Nephron (organoid): ENCODE measurements around the gene CNTNAP2.
"Not testable (repeated sequence)": the region's sequence is repeated elsewhere in the genome, so short reads cannot be mapped to it uniquely, and the experiment has no call there.

Source experiments
- H3K27ac Mint-ChIP-seq, 3 experiments: 2 replicates each; pipeline ENCODE4 v1.8.0; 2020; ENCODE audit warnings: mixed read lengths in 3 of 3, mild to moderate bottlenecking in 2 of 3, moderate library complexity in 1 of 3
- H3K27me3 Mint-ChIP-seq: 2 replicates; pipeline ENCODE4 v1.8.0; 2021; ENCODE audit warnings: low read depth, mild to moderate bottlenecking, moderate library complexity, mixed read lengths
- H3K36me3 Mint-ChIP-seq: 2 replicates; pipeline ENCODE4 v1.8.0; 2020; ENCODE audit warnings: low read depth, mixed read lengths
- H3K4me1 Mint-ChIP-seq: 2 replicates; pipeline ENCODE4 v1.8.0; 2020; ENCODE audit warnings: mixed read lengths
- H3K4me3 Mint-ChIP-seq, 3 experiments: 2 replicates each; pipeline ENCODE4 v1.8.0; 2020; ENCODE audit warnings: mild to moderate bottlenecking in 3 of 3, mixed read lengths in 3 of 3, moderate library complexity in 2 of 3
- H3K9me3 Mint-ChIP-seq: 2 replicates; pipeline ENCODE4 v1.8.0; 2020; ENCODE audit warnings: mixed read lengths
- TF ChIP-seq, protein P1 (sequence below), 3 experiments: fragments of 200-600 bp; sonication (generic); IDR thresholded peaks; one replicate each; pipeline ENCODE4 v1.5.0; 2021; ENCODE audit warnings: antibody characterized with exemption in 3 of 3; ENCODE audit not compliant: unreplicated experiment in 3 of 3

The CNTNAP2 gene

GRCh38 chr7:146232604-146233003 lies 116.0 kb downstream of the CNTNAP2 start:
- Mint-ChIP-seq H3K27me3 (no peaks in the 10 kb centered on the region), H3K27ac (no peak overlapping the region), H3K4me1 (peaks cover 5% of the 10 kb centered on the region), H3K9me3 (no peaks in the 10 kb centered on the region), H3K36me3 (no peaks in the 10 kb centered on the region), H3K4me3 (no peak overlapping the region)
- TF ChIP-seq, protein P1, sequence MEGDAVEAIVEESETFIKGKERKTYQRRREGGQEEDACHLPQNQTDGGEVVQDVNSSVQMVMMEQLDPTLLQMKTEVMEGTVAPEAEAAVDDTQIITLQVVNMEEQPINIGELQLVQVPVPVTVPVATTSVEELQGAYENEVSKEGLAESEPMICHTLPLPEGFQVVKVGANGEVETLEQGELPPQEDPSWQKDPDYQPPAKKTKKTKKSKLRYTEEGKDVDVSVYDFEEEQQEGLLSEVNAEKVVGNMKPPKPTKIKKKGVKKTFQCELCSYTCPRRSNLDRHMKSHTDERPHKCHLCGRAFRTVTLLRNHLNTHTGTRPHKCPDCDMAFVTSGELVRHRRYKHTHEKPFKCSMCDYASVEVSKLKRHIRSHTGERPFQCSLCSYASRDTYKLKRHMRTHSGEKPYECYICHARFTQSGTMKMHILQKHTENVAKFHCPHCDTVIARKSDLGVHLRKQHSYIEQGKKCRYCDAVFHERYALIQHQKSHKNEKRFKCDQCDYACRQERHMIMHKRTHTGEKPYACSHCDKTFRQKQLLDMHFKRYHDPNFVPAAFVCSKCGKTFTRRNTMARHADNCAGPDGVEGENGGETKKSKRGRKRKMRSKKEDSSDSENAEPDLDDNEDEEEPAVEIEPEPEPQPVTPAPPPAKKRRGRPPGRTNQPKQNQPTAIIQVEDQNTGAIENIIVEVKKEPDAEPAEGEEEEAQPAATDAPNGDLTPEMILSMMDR (IDR thresholded peaks at IDR 0.05; ENCODE audit: unreplicated experiment in 3 of 3) = no peak

DNA sequence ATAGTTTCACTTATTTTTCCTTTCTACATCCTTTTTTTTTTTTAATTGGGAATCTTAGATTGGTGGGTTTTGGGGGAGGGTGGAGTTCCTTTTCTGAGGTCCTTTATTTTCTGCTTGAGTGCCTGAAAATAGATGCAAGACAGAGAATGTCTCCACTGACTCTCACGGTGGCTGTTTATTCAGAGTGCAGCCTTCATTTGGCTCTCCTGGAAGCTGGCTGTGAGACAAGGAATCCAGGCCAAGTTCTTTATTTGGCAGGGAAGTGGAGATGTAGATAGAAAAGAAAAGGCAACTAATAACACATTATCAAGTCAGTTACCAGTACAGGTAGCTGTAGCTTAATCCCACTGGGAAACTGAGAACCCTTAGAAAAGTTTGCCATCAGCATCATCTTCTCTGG lies 118.6 kb downstream of the CNTNAP2 start:
- Mint-ChIP-seq H3K4me1 (peaks cover 5% of the 10 kb centered on the region), H3K36me3 (no peaks in the 10 kb centered on the region), H3K9me3 (no peaks in the 10 kb centered on the region), H3K27ac (no peak overlapping the region), H3K4me3 (no peak overlapping the region), H3K27me3 (no peaks in the 10 kb centered on the region)
- TF ChIP-seq, protein P1 (IDR thresholded peaks at IDR 0.05; ENCODE audit: unreplicated experiment in 3 of 3) = no peak

GRCh38 chr7:146242661-146243060 lies 126.1 kb downstream of the CNTNAP2 start:
- Mint-ChIP-seq H3K4me1 (no peaks in the 10 kb centered on the region), H3K27me3 (peaks cover 13% of the 10 kb centered on the region), H3K27ac (no peak overlapping the region), H3K36me3 (no peaks in the 10 kb centered on the region), H3K4me3 (no peak overlapping the region), H3K9me3 (no peaks in the 10 kb centered on the region)
- TF ChIP-seq, protein P1 (IDR thresholded peaks at IDR 0.05; ENCODE audit: unreplicated experiment in 3 of 3) = no peak

GRCh38 chr7:146247991-146248390 lies 131.4 kb downstream of the CNTNAP2 start:
- H3K27me3 Mint-ChIP-seq = peaks cover 26% of the 10 kb centered on the region
- H3K36me3 Mint-ChIP-seq = not testable (repeated sequence)

DNA sequence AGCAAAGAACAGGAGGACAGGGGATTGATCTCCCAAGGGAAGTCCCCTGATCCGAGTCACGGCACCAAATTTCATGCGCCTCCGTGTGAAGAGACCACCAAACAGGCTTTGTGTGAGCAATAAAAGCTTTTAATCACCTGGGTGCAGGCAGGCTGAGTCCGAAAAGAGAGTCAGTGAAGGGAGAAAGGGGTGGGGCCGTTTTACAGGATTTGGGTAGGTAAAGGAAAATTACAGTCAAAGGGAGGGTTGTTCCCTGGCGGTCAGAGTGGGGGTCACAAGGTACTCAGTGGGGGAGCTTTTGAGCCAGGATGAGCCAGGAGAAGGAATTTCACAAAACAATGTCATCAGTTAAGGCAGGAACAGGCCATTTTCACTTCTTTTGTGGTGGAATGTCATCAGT lies 132.1 kb downstream of the CNTNAP2 start:
- H3K4me1 Mint-ChIP-seq = not testable (repeated sequence)
- peak overlapping the region; percentile 58 to 77 (median 60) for H3K4me3 Mint-ChIP-seq

More at GRCh38 chr7:146247991-146248390, 131.4 kb downstream of the CNTNAP2 start:
- peak overlapping the region; percentile 58 to 77 (median 60) for H3K4me3 Mint-ChIP-seq
- H3K9me3 Mint-ChIP-seq, H3K4me1 Mint-ChIP-seq, H3K27ac Mint-ChIP-seq: not testable (repeated sequence)

DNA sequence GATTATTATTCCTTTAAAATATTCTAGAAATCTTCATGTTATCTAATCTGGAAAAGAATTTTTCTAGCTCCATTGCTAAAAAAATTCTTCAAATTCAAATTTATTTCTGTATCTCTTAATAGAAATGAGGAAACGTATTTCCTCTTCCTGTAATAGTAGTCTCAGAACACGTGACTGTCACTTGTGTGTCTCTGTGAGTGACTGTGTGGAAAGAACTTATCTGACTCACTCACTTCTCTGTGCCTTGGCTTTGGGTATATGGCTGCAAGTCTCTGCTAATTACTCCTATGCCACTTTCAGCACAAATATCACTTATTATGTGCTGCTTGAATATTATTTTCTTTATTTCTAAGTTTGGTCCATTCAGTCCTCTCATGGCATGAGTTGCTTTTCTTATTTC lies 132.7 kb downstream of the CNTNAP2 start:
- Mint-ChIP-seq H3K36me3 (no peaks in the 10 kb centered on the region), H3K27me3 (peaks cover 26% of the 10 kb centered on the region), H3K4me3 (no peak overlapping the region), H3K4me1 (no peaks in the 10 kb centered on the region), H3K27ac (no peak overlapping the region), H3K9me3 (no peaks in the 10 kb centered on the region)
- TF ChIP-seq, protein P1 (IDR thresholded peaks at IDR 0.05; ENCODE audit: unreplicated experiment in 3 of 3) = no peak

More for the DNA sequence above, 132.1 kb downstream of the CNTNAP2 start:
- H3K27me3 Mint-ChIP-seq = peaks cover 26% of the 10 kb centered on the region
- H3K9me3 Mint-ChIP-seq, H3K27ac Mint-ChIP-seq, H3K36me3 Mint-ChIP-seq: not testable (repeated sequence)

DNA sequence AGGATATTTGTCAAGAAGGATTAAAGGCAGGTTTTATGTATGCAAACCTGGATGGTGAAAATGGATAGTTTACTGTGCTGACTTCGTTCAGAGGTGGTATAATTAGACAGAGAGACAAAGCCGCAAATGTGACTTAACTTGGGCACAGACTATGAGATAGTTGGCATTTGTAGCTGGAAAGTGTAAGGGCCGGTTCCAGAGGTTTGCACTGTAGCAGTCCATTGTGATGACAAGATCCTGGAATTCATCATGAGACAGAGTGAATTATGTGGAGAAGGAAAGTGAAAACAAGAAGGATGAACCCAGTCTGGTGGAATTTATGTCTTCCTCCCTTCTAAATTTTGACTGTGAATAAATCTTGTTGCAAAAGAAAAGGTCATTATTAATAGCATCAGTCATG lies 139.0 kb downstream of the CNTNAP2 start:
- Mint-ChIP-seq H3K4me1 (peaks cover 8% of the 10 kb centered on the region), H3K4me3 (no peak overlapping the region), H3K9me3 (no peaks in the 10 kb centered on the region), H3K27me3 (no peaks in the 10 kb centered on the region), H3K27ac (no peak overlapping the region), H3K36me3 (no peaks in the 10 kb centered on the region)
- TF ChIP-seq, protein P1 (IDR thresholded peaks at IDR 0.05; ENCODE audit: unreplicated experiment in 3 of 3) = no peak
